ENCODE data around the gene FIGLA. TPM values are rescaled to one million over a fixed set of nuclear protein-coding genes. Genes with fewer than 3 reads are reported as not detected.

FIGLA gene
- total RNA-seq, 1 experiment from 2014 or later = not detected

DNA sequence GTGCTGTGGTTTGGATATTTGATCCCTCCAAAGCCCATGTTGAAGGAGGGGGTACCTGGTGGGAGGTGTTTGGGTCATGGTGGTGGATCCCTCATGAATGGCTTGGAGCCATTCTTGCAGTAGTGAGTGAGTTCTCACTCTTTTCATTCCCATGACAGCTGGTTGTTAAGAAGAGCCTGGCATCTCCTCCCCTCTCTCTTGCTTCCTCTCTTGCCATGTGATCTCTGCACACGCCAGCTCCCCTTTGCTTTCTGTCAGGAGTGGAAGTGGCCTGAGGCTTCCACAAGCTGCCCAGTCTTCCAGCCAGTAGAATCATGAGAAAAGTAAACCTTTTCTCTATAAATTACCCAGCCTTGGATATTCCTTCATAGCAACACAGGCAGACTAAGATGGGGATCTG lies 31.0 kb downstream of the FIGLA start:
- no TSS peak for BruUV-seq (replicated peaks)
- H3K27ac ChIP-seq = no peak overlapping the region

DNA sequence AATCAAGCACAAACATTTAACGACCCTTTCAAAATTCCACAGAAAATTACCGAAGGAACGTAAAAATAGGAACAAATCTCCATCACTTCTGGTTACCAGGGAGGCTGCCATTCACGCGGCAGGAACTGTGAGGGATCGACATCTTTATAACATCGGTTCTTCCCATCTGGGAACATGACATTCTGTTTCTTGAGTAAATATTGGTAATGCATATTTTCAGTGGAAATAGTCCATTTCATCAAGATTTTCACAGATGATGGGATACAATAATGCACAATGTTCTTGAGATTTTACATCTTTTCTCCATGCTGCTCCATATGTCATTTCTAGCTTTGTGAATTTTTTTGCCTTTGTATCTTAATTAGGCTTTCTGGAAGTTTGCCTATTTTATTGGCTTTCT lies 32.5 kb downstream of the FIGLA start:
- no peak for DNase-seq
- Histone ChIP-seq H3K9me3 (ENCODE audit: insufficient read depth, low read depth) (no peaks in the 10 kb centered on the region), H3F3A (ENCODE audit: insufficient read depth, low read depth) (no peaks in the 10 kb centered on the region), H3K4me3 (no peak overlapping the region), H2AFZ (no peak overlapping the region), H3K27me3 (ENCODE audit: insufficient read depth, low read depth) (peaks cover 35% of the 10 kb centered on the region), H3K4me1 (replicated peaks; ENCODE audit: insufficient read depth) (no peaks in the 10 kb centered on the region), H3K4me2 (no peak overlapping the region), H3K79me2 (ENCODE audit: low read depth) (no peaks in the 10 kb centered on the region), H3K27ac (no peak overlapping the region), H3K9me2 (ENCODE audit: insufficient read depth) (no peaks in the 10 kb centered on the region), H4K20me1 (ENCODE audit: insufficient read depth) (no peaks in the 10 kb centered on the region), H3K36me3 (ENCODE audit: low read depth) (no peaks in the 10 kb centered on the region)
- ChIA-PET POLR2A (ENCODE audit: unreplicated experiment) (no interaction called here), CTCF (no interaction called here)
- intact Hi-C loops (cut with micrococcal nuclease; ENCODE audit: unreplicated experiment) = no loop called here
- no TSS peak for BruUV-seq (replicated peaks)
- no peak for TF ChIP-seq EZH2 (IDR thresholded peaks at IDR 0.05; ENCODE audit: low read depth)
- TF ChIP-seq, protein P1, sequence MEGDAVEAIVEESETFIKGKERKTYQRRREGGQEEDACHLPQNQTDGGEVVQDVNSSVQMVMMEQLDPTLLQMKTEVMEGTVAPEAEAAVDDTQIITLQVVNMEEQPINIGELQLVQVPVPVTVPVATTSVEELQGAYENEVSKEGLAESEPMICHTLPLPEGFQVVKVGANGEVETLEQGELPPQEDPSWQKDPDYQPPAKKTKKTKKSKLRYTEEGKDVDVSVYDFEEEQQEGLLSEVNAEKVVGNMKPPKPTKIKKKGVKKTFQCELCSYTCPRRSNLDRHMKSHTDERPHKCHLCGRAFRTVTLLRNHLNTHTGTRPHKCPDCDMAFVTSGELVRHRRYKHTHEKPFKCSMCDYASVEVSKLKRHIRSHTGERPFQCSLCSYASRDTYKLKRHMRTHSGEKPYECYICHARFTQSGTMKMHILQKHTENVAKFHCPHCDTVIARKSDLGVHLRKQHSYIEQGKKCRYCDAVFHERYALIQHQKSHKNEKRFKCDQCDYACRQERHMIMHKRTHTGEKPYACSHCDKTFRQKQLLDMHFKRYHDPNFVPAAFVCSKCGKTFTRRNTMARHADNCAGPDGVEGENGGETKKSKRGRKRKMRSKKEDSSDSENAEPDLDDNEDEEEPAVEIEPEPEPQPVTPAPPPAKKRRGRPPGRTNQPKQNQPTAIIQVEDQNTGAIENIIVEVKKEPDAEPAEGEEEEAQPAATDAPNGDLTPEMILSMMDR (conservative IDR thresholded peaks at IDR 0.05) = no peak

More for the DNA sequence above, 31.0 kb downstream of the FIGLA start:
- Histone ChIP-seq H3K4me3 (no peak overlapping the region), H3K79me2 (ENCODE audit: low read depth) (no peaks in the 10 kb centered on the region), H4K20me1 (ENCODE audit: insufficient read depth) (no peaks in the 10 kb centered on the region), H3K4me1 (replicated peaks; ENCODE audit: insufficient read depth) (no peaks in the 10 kb centered on the region), H3K9me3 (ENCODE audit: insufficient read depth, low read depth) (no peaks in the 10 kb centered on the region), H2AFZ (no peak overlapping the region), H3K4me2 (no peak overlapping the region), H3K9me2 (ENCODE audit: insufficient read depth) (no peaks in the 10 kb centered on the region), H3F3A (ENCODE audit: insufficient read depth, low read depth) (no peaks in the 10 kb centered on the region), H3K36me3 (ENCODE audit: low read depth) (no peaks in the 10 kb centered on the region), H3K27me3 (ENCODE audit: insufficient read depth, low read depth) (peaks cover 29% of the 10 kb centered on the region)
- DNase-seq = no peak
- ChIA-PET POLR2A (ENCODE audit: unreplicated experiment) (no interaction called here), CTCF (interaction anchor here (0.6 kb wide), 1 partner anchor 195 kb away, joined by 3 read pairs; no protein-coding TSS in a partner anchor)
- intact Hi-C loops (cut with micrococcal nuclease; ENCODE audit: unreplicated experiment) = no loop called here
- TF ChIP-seq, protein P1 (conservative IDR thresholded peaks at IDR 0.05) = no peak
- TF ChIP-seq EZH2 (IDR thresholded peaks at IDR 0.05; ENCODE audit: low read depth) = no peak

DNA sequence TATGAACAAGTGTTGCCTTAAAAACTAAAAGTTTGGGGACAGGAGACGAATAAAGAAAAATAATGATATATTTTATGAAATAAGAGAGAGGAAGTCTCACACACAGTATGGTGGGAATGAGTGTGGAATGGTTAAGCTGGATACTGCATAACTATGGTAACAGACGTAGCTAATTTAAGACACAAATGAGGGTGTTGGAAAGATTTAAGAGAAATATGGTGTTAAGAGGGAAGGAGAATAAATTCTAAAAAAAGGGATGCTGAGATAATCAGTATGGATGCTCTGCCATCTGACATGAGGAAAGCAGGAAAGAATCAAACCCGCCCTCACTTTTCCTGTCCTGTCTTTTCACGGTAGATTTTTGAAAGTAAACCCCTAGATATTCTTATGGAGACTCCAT lies 33.1 kb downstream of the FIGLA start:
- no TSS peak for BruUV-seq (replicated peaks)
- no peaks in the 10 kb centered on the region for H3K79me2 ChIP-seq (ENCODE audit: low read depth)
- H3K36me3 ChIP-seq (ENCODE audit: low read depth) = no peaks in the 10 kb centered on the region
- peaks cover 39% of the 10 kb centered on the region for H3K27me3 ChIP-seq (ENCODE audit: insufficient read depth, low read depth)
- H3K4me3 ChIP-seq = no peak overlapping the region
- H3K9me3 ChIP-seq (ENCODE audit: insufficient read depth, low read depth) = no peaks in the 10 kb centered on the region
- TF ChIP-seq EZH2 (IDR thresholded peaks at IDR 0.05; ENCODE audit: low read depth) = no peak
- TF ChIP-seq, protein P1 (conservative IDR thresholded peaks at IDR 0.05) = no peak
- POLR2A ChIA-PET (ENCODE audit: unreplicated experiment) = no interaction called here
- DNase-seq = no peak
- H3F3A ChIP-seq (ENCODE audit: insufficient read depth, low read depth) = no peaks in the 10 kb centered on the region
- H3K27ac ChIP-seq = no peak overlapping the region
- H3K4me2 ChIP-seq = no peak overlapping the region
- H3K4me1 ChIP-seq (replicated peaks; ENCODE audit: insufficient read depth) = no peaks in the 10 kb centered on the region
- CTCF ChIA-PET = no interaction called here
- no peaks in the 10 kb centered on the region for H3K9me2 ChIP-seq (ENCODE audit: insufficient read depth)
- no peaks in the 10 kb centered on the region for H4K20me1 ChIP-seq (ENCODE audit: insufficient read depth)
- intact Hi-C loops (cut with micrococcal nuclease; ENCODE audit: unreplicated experiment) = no loop called here
- no peak overlapping the region for H2AFZ ChIP-seq
